HG03342 (cell line): ENCODE results near the gene CAPRIN2.

Source experiments
- ATAC-seq: cut with Tn5 transposase; IDR thresholded peaks from one replicate; pipeline ENCODE4 v1.9.1; 2021; ENCODE audit warnings: mild to moderate bottlenecking, moderate library complexity; ENCODE audit not compliant: unreplicated experiment

The CAPRIN2 gene

GRCh38 chr12:30754750-30755394, at the start of gene CAPRIN2:
CAPRIN2 (minus strand) TSS chr12:30754951; CDS start chr12:30753520, 1,431 bp downstream.
- peak; percentile 91 for ATAC-seq

GRCh38 chr12:30797689-30798088, 42.9 kb upstream of the CAPRIN2 start:
- ATAC-seq, result no peak

GRCh38 chr12:30796891-30797371, 42.2 kb upstream of the CAPRIN2 start:
- no peak for ATAC-seq

- ATAC-seq, result no peak
Observed at GRCh38 chr12:30796313-30796780, 41.6 kb upstream of the CAPRIN2 start.

- peak; percentile 88 for ATAC-seq
Observed at GRCh38 chr12:30795410-30796312, 40.9 kb upstream of the CAPRIN2 start.

GRCh38 chr12:30794591-30795409, 40.0 kb upstream of the CAPRIN2 start:
- no peak for ATAC-seq

GRCh38 chr12:30794020-30794419, 39.3 kb upstream of the CAPRIN2 start:
- ATAC-seq, result no peak

GRCh38 chr12:30792648-30793499, 38.1 kb upstream of the CAPRIN2 start:
- ATAC-seq, result no peak

GRCh38 chr12:30792085-30792484, 37.3 kb upstream of the CAPRIN2 start:
- ATAC-seq, result no peak

GRCh38 chr12:30788754-30789153, 34.0 kb upstream of the CAPRIN2 start:
- no peak for ATAC-seq

- no peak for ATAC-seq
Observed at GRCh38 chr12:30785630-30786029, 30.9 kb upstream of the CAPRIN2 start.

GRCh38 chr12:30784508-30784907, 29.8 kb upstream of the CAPRIN2 start:
- no peak for ATAC-seq

GRCh38 chr12:30783946-30784345, 29.2 kb upstream of the CAPRIN2 start:
- ATAC-seq, result no peak

- no peak for ATAC-seq
Observed at GRCh38 chr12:30782316-30783173, 27.8 kb upstream of the CAPRIN2 start.

- no peak for ATAC-seq
Observed at GRCh38 chr12:30779578-30779977, 24.8 kb upstream of the CAPRIN2 start.

- no peak for ATAC-seq
Observed at GRCh38 chr12:30779178-30779577, 24.4 kb upstream of the CAPRIN2 start.

- ATAC-seq, result no peak
Observed at GRCh38 chr12:30774599-30774998, 19.8 kb upstream of the CAPRIN2 start.

GRCh38 chr12:30769802-30770201, 15.1 kb upstream of the CAPRIN2 start:
- ATAC-seq, result no peak

- no peak for ATAC-seq
Observed at GRCh38 chr12:30764251-30764650, 9.5 kb upstream of the CAPRIN2 start.
